Transverse colon (tissue), 4 donors: ENCODE results near the gene KIF1C. TPM values are rescaled to one million over a fixed set of nuclear protein-coding genes. Genes with fewer than 3 reads are reported as not detected.

Source experiments
- DNase-seq: peaks from one replicate; pipeline ENCODE4 v3.0.0-alpha.2; 2019
- H3K27ac ChIP-seq, 4 donors: fragments of 200-600 bp; sonication (generic); 2 replicates each; pipeline ENCODE4 v1.5.1; 2016 to 2018; ENCODE audit warnings: inconsistent platforms in 4 of 4
- H3K27me3 ChIP-seq: fragments of 200-600 bp; sonication (generic); 2 replicates; pipeline ENCODE4 v1.5.1; 2017; ENCODE audit warnings: inconsistent platforms
- H3K36me3 ChIP-seq, 4 donors: fragments of 200-600 bp; sonication (generic); 2 replicates each; pipeline ENCODE4 v1.5.1; 2017 to 2019; ENCODE audit warnings: inconsistent platforms in 4 of 4
- H3K4me1 ChIP-seq, 4 donors: fragments of 200-600 bp; sonication (generic); 2 replicates each; pipeline ENCODE4 v1.5.1; 2017 to 2020; ENCODE audit warnings: inconsistent platforms in 4 of 4
- H3K4me3 ChIP-seq, 4 donors: fragments of 200-600 bp; sonication (generic); 1 replicate in 1 of 4; 2 replicates in 3 of 4; pipeline versions ENCODE4 v1.5.1 to v1.6.1; 2017 to 2019; ENCODE audit warnings: inconsistent platforms in 4 of 4
- H3K9me3 ChIP-seq, 2 donors: fragments of 200-600 bp; sonication (generic); 2 replicates each; pipeline ENCODE4 v1.5.1; 2017 to 2019; ENCODE audit warnings: inconsistent platforms in 2 of 2
- EP300 ChIP-seq: sonication (generic); formaldehyde crosslinking; IDR thresholded peaks from one replicate; pipeline ENCODE4 v1.6.1; 2017; ENCODE audit warnings: antibody characterized with exemption, low read depth
- POLR2A ChIP-seq: fragments of 450-650 bp; IDR thresholded peaks from one replicate; pipeline ENCODE4 v1.6.1; 2016; ENCODE audit warnings: antibody characterized with exemption, mild to moderate bottlenecking, moderate library complexity
- POLR2AphosphoS5 ChIP-seq, 3 donors: sonication (generic); formaldehyde crosslinking; IDR thresholded peaks; one replicate each; pipeline ENCODE4 v1.6.1; 2016; ENCODE audit warnings: antibody characterized with exemption in 3 of 3
- WGBS, 2 donors: methylation state at CpG; one replicate each; pipeline ENCODE4 v1.1.5; 2018; ENCODE audit warnings: low coverage in 1 of 2; 5-methylcytosine and 5-hydroxymethylcytosine counted together
- in situ Hi-C, 4 donors: fragments of 200-750 bp; cut with MboI; loops; one replicate each; pipeline versions ENCODE4 v1.15.0 to v1.15.1; 2017; ENCODE audit warnings: low sequenced_read_pairs in 3 of 4, low pct_ligation_motif_present in 1 of 4, low pct_unique_long_range_greater_than_20kb in 1 of 4
- intact Hi-C: fragments of 100-400 bp; cut with DNase I; formaldehyde crosslinking; loops from one replicate; pipeline ENCODE4 v1.15.1; 2023; ENCODE audit warnings: low total_unique reads
- total RNA-seq, 4 donors: library from RNA; depleted of rRNA; stranded (reverse); fragments of >200 nt; gene quantifications; one replicate each; pipeline ENCODE4 v1.1.0, GENCODE V29; 2016
- TF ChIP-seq, protein P1 (sequence below), 5 experiments: fragments of 200-600 bp in 3 of 5; fragments of 450-650 bp in 2 of 5; sonication (generic) in 3 of 5; IDR thresholded peaks; 1 replicate in 2 of 5; 2 replicates in 3 of 5; pipeline ENCODE4 v1.5.1; 2016 to 2017; ENCODE audit warnings: antibody characterized with exemption in 5 of 5, inconsistent platforms in 3 of 5, mild to moderate bottlenecking in 2 of 5, moderate library complexity in 1 of 5

The KIF1C gene
- total RNA-seq, 4 donors from 2014 or later: 106 to 125 (median 114) TPM

- in situ Hi-C loops: loop anchor here in 1 of 4 donors (10.0 kb wide), 1 partner anchor 59 kb away; no protein-coding TSS in a partner anchor
- Histone ChIP-seq H3K4me1 (peaks cover 6 to 14% (median 12%) of the 10 kb centered on the region in 4 donors), H3K9me3 (no peaks in the 10 kb centered on the region), H3K4me3 (no peak overlapping the region), H3K27ac (no peak overlapping the region), H3K36me3 (peaks cover 0 to 47% (median 17%) of the 10 kb centered on the region in 4 donors), H3K27me3 (no peaks in the 10 kb centered on the region)
- no peak for DNase-seq
- no peak for TF ChIP-seq EP300
- no peak for TF ChIP-seq POLR2A
- TF ChIP-seq, protein P1, sequence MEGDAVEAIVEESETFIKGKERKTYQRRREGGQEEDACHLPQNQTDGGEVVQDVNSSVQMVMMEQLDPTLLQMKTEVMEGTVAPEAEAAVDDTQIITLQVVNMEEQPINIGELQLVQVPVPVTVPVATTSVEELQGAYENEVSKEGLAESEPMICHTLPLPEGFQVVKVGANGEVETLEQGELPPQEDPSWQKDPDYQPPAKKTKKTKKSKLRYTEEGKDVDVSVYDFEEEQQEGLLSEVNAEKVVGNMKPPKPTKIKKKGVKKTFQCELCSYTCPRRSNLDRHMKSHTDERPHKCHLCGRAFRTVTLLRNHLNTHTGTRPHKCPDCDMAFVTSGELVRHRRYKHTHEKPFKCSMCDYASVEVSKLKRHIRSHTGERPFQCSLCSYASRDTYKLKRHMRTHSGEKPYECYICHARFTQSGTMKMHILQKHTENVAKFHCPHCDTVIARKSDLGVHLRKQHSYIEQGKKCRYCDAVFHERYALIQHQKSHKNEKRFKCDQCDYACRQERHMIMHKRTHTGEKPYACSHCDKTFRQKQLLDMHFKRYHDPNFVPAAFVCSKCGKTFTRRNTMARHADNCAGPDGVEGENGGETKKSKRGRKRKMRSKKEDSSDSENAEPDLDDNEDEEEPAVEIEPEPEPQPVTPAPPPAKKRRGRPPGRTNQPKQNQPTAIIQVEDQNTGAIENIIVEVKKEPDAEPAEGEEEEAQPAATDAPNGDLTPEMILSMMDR (IDR thresholded peaks at IDR 0.05): no peak
- no peak for TF ChIP-seq POLR2AphosphoS5 (IDR thresholded peaks at IDR 0.05)
- intact Hi-C loops: loop anchor here (10.0 kb wide), 1 partner anchor 91 kb away; no protein-coding TSS in a partner anchor
- 92% methylated on average over 10 of the region's 10 CpGs; no CpG with 5 or more reads in 1 of the 2 donors for WGBS, 2 donors
These were observed 24.3 kb upstream of the KIF1C start for GRCh38 chr17:4973256-4974114.

GRCh38 chr17:4974115-4974670 lies 23.6 kb upstream of the KIF1C start:
- TF ChIP-seq, protein P1 (IDR thresholded peaks at IDR 0.05): no peak
- no peak for TF ChIP-seq EP300
- no peak for TF ChIP-seq POLR2AphosphoS5 (IDR thresholded peaks at IDR 0.05)
- TF ChIP-seq POLR2A: no peak
- WGBS, 2 donors: 90% methylated on average over 9 of the region's 9 CpGs; no CpG with 5 or more reads in 1 of the 2 donors

DNA sequence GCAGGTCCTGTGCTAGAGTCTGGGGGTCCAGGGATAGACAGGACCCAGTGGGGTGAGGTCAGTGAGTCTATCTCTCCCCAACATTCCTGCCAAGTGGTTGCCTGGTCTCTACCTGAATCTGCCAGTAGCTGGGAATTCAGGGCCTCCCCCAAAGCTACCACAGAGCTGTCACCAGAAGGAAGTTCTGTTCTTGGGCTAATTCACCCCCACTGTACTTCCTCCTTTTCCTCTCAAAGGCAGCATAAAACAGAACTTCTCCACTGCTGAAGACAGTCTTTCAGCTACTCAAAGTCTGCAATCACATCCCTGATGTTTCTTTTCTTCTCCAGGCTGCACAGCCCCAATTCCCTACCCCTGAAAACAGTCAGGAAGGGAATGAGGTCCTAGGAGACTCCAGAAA lies 19.0 kb upstream of the KIF1C start:
- Histone ChIP-seq H3K27ac (no peak overlapping the region), H3K36me3 (peaks cover 0 to 29% (median 10%) of the 10 kb centered on the region in 4 donors)
- no peak for TF ChIP-seq EP300
- TF ChIP-seq POLR2A: no peak
- TF ChIP-seq, protein P1 (IDR thresholded peaks at IDR 0.05): no peak
- TF ChIP-seq POLR2AphosphoS5 (IDR thresholded peaks at IDR 0.05): no peak

More at GRCh38 chr17:4974115-4974670, 23.6 kb upstream of the KIF1C start:
- peaks cover 0 to 7% (median 5%) of the 10 kb centered on the region in 4 donors for H3K4me1 ChIP-seq
- H3K4me3 ChIP-seq: no peak overlapping the region
- H3K9me3 ChIP-seq: no peaks in the 10 kb centered on the region
- no peak overlapping the region for H3K27ac ChIP-seq
- H3K36me3 ChIP-seq: peaks cover 0 to 47% (median 20%) of the 10 kb centered on the region in 4 donors
- intact Hi-C loops (loop anchor here (10.0 kb wide), 1 partner anchor 91 kb away; no protein-coding TSS in a partner anchor), in situ Hi-C loops (loop anchor here in 1 of 4 donors (10.0 kb wide), 1 partner anchor 59 kb away; no protein-coding TSS in a partner anchor)
- H3K27me3 ChIP-seq: no peaks in the 10 kb centered on the region
- no peak for DNase-seq

More for the DNA sequence above, 19.0 kb upstream of the KIF1C start:
- in situ Hi-C loops: loop anchor here in 1 of 4 donors (10.0 kb wide), 1 partner anchor 64 kb away; no protein-coding TSS in a partner anchor
- Histone ChIP-seq H3K4me1 (peaks cover 0 to 8% (median 0%) of the 10 kb centered on the region in 4 donors), H3K4me3 (no peak overlapping the region), H3K27me3 (no peaks in the 10 kb centered on the region), H3K9me3 (no peaks in the 10 kb centered on the region)
- DNase-seq: no peak
- intact Hi-C loops: loop anchor here (10.0 kb wide), 1 partner anchor 86 kb away; no protein-coding TSS in a partner anchor
